Pancreas (tissue), 10 donors: ENCODE measurements around the gene TCP11. TPM values are rescaled to one million over a fixed set of nuclear protein-coding genes. Genes with fewer than 3 reads are reported as not detected.

Experiments used
- ATAC-seq, 4 donors: fragments of 200-7000 bp; cut with Tn5 transposase; one replicate each; pipeline versions ENCODE4 v1.8.0 to v1.9.1; 2020; ENCODE audit warnings: mild to moderate bottlenecking in 4 of 4, moderate library complexity in 4 of 4
- DNase-seq, 6 donors: peaks; one replicate each; pipeline ENCODE4 v3.0.0-alpha.2; 2020
- FAIRE-seq: peaks from 2 replicates; lab custom pipeline; 2012; peaks lifted over from hg19 to GRCh38; lab: Jason Lieb, UNC
- H3K27ac ChIP-seq, 4 donors: fragments of 200-600 bp; sonication (generic); 1 replicate in 3 of 4; 2 replicates in 1 of 4; pipeline versions ENCODE4 v1.5.0 to v1.8.0; 2020
- H3K27me3 ChIP-seq, 4 donors: fragments of 200-600 bp; one replicate each; pipeline ENCODE4 v1.8.0; 2021
- H3K36me3 ChIP-seq, 3 donors: fragments of 200-600 bp; sonication (generic) in 1 of 3; one replicate each; pipeline versions ENCODE4 v1.5.0 to v1.8.0; 2020 to 2021
- H3K4me1 ChIP-seq, 3 donors: fragments of 200-600 bp; one replicate each; pipeline ENCODE4 v1.8.0; 2021
- H3K4me3 ChIP-seq, 4 donors: fragments of 200-600 bp; sonication (generic) in 2 of 4; one replicate each; pipeline versions ENCODE4 v1.5.0 to v1.8.0; 2020 to 2021
- H3K9me3 ChIP-seq, 4 donors: fragments of 200-600 bp; one replicate each; pipeline ENCODE4 v1.8.0; 2021
- WGBS, 2 donors: extraction: QIAGEN DNeasy Blood & Tissue Kit; methylation state at CpG; one replicate each; pipeline ENCODE4 v1.1.7; 2013; 5-methylcytosine and 5-hydroxymethylcytosine counted together
- intact Hi-C, 3 donors: fragments of 100-400 bp; cut with DNase I; formaldehyde crosslinking; loops; one replicate each; pipeline versions ENCODE4 v1.11.1 to v1.14.2; 2022
- polyA plus RNA-seq, 2 donors: library from polyadenylated mRNA; stranded (reverse); fragments of 200-250 nt; gene quantifications; one replicate each; pipeline ENCODE4 v1.2.3, GENCODE V29; 2013
- total RNA-seq, 6 donors: library from RNA; stranded (reverse); fragmentation: NEBNext Ultra II Directional in 4 of 6; extraction: Animal tissue kit (Norgen Biotek cat#: 25700) in 4 of 6; gene quantifications; one replicate each; pipeline versions ENCODE4 v1.2.1 to v1.2.4, GENCODE V29; 2021 to 2023
- TF ChIP-seq, protein P1 (sequence below), 4 donors: fragments of 200-600 bp; sonication (generic) in 3 of 4; IDR thresholded peaks; one replicate each; pipeline versions ENCODE4 v1.5.0 to v1.8.0; 2021; ENCODE audit warnings: antibody characterized with exemption in 4 of 4
- donor health status: healthy with polysubstance abuse.
- donor health status: DM: no; HTN: no; CAD: no; lungs with moderate emphysema.
- donor health status: DM: no; HTN: no; CAD: no.
- donor health status: control.
- donor health status: control.
- donor health status: Bipolar disorder and iron deficiency.
- donor health status: DM: yes; HTN: yes; CAD: no.
- donor health status: DM: no; HTN: no; CAD: no.
- donor health status: DM: no; HTN: no; CAD: no.
- donor health status: DM: yes; HTN: yes; CAD: no.

TCP11 gene
- total and polyA plus RNA-seq, 8 donors = 0.14 to 0.34 TPM; not detected in 6

- 72 to 80% methylated on average over 3 of the region's 4 CpGs for WGBS, 2 donors
- Histone ChIP-seq H3K4me3 (no peak overlapping the region), H3K4me1 (no peaks in the 10 kb centered on the region), H3K27me3 (peaks cover 0 to 5% (median 0%) of the 10 kb centered on the region in 4 donors), H3K27ac (no peak overlapping the region), H3K9me3 (no peaks in the 10 kb centered on the region), H3K36me3 (no peaks in the 10 kb centered on the region)
- no peak for DNase-seq
- TF ChIP-seq, protein P1, sequence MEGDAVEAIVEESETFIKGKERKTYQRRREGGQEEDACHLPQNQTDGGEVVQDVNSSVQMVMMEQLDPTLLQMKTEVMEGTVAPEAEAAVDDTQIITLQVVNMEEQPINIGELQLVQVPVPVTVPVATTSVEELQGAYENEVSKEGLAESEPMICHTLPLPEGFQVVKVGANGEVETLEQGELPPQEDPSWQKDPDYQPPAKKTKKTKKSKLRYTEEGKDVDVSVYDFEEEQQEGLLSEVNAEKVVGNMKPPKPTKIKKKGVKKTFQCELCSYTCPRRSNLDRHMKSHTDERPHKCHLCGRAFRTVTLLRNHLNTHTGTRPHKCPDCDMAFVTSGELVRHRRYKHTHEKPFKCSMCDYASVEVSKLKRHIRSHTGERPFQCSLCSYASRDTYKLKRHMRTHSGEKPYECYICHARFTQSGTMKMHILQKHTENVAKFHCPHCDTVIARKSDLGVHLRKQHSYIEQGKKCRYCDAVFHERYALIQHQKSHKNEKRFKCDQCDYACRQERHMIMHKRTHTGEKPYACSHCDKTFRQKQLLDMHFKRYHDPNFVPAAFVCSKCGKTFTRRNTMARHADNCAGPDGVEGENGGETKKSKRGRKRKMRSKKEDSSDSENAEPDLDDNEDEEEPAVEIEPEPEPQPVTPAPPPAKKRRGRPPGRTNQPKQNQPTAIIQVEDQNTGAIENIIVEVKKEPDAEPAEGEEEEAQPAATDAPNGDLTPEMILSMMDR (IDR thresholded peaks at IDR 0.05) = no peak
- intact Hi-C loops = loop anchor here in 1 of 3 donors (5.0 kb wide), 1 partner anchor 149 kb away; no protein-coding TSS in a partner anchor
- FAIRE-seq = no peak
- no peak for ATAC-seq
These were observed 5.0 kb downstream of the TCP11 start for GRCh38 chr6:35136185-35136584.

DNA sequence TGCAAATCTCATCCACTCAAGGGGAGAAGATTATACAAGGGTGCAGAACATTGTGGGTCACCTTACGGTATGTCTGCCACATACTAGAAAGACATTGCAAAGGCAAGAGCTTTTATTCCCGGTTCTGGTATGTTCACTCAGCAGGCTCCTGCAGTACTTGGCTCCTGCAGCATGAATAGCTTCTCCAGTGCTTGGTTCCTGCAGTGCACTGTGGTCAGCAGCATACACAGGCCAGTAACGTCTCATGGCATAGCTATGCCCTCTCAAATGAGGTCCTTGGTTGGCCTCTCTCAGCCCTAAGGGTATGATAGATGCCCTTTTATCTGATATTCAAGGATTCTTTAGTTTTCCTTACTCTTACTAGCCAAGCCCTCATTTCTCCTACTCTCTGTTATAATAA lies 12.6 kb downstream of the TCP11 start:
- 82% methylated on average over 3 of the region's 3 CpGs for WGBS, 2 donors
- Histone ChIP-seq H3K27me3 (no peaks in the 10 kb centered on the region), H3K9me3 (no peaks in the 10 kb centered on the region), H3K36me3 (no peaks in the 10 kb centered on the region), H3K4me1 (no peaks in the 10 kb centered on the region), H3K27ac (no peak overlapping the region), H3K4me3 (no peak overlapping the region)
- intact Hi-C loops = no loop called here
- ATAC-seq (no peak), DNase-seq (no peak), FAIRE-seq (no peak)
- TF ChIP-seq, protein P1 (IDR thresholded peaks at IDR 0.05) = no peak

- Histone ChIP-seq H3K4me3 (no peak overlapping the region), H3K27me3 (no peaks in the 10 kb centered on the region), H3K27ac (no peak overlapping the region), H3K4me1 (no peaks in the 10 kb centered on the region), H3K9me3 (no peaks in the 10 kb centered on the region), H3K36me3 (no peaks in the 10 kb centered on the region)
- DNase-seq = no peak
- ATAC-seq = no peak
- no peak for FAIRE-seq
- TF ChIP-seq, protein P1 (IDR thresholded peaks at IDR 0.05) = no peak
- intact Hi-C loops = no loop called here
- 63 to 69% methylated on average over 4 of the region's 4 CpGs for WGBS, 2 donors
These were observed 13.1 kb downstream of the TCP11 start for GRCh38 chr6:35128042-35128441.

- TF ChIP-seq, protein P1 (IDR thresholded peaks at IDR 0.05) = no peak
- Histone ChIP-seq H3K9me3 (no peaks in the 10 kb centered on the region), H3K27ac (no peak overlapping the region), H3K27me3 (peaks cover 0 to 2% (median 0%) of the 10 kb centered on the region in 4 donors), H3K4me1 (no peaks in the 10 kb centered on the region), H3K4me3 (no peak overlapping the region), H3K36me3 (no peaks in the 10 kb centered on the region)
- FAIRE-seq (no peak), ATAC-seq (no peak), DNase-seq (no peak)
- WGBS, 2 donors = 89 to 100% methylated on average over 1 of the region's 1 CpG
- intact Hi-C loops = no loop called here
These were observed 16.8 kb downstream of the TCP11 start for GRCh38 chr6:35124356-35124755.

DNA sequence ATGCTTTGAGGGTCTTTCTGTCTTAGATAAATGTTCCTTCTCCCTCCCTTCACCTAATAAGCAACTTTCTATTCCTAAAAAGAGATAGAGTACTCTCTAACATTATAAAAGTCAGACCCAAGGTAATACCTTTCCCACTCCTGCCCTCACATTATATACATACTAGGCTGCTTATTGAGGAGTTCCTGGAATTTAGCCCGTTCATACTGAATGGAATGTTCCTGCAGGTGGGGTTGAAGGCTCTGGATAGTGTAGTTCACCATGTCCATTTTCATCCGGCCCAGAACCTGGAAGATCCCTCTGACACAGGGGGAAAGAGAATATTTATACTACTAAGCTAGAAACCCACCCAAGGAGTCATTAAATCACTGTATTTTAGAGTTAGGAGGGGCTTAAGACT lies 20.4 kb downstream of the TCP11 start:
- Histone ChIP-seq H3K9me3 (no peaks in the 10 kb centered on the region), H3K36me3 (no peaks in the 10 kb centered on the region), H3K4me1 (no peaks in the 10 kb centered on the region), H3K4me3 (no peak overlapping the region), H3K27ac (no peak overlapping the region), H3K27me3 (peaks cover 0 to 2% (median 0%) of the 10 kb centered on the region in 4 donors)
- TF ChIP-seq, protein P1 (IDR thresholded peaks at IDR 0.05) = no peak
- 57 to 68% methylated on average over 2 of the region's 2 CpGs for WGBS, 2 donors
- intact Hi-C loops = no loop called here
- FAIRE-seq (no peak), ATAC-seq (no peak), DNase-seq (no peak)
